WTC11 (cell line): ENCODE measurements around the gene GPC2. TPM values are rescaled to one million over a fixed set of nuclear protein-coding genes. Genes with fewer than 3 reads are reported as not detected.

ENCODE experiments used
- ATAC-seq: fragments of 200-7000 bp; cut with Tn5 transposase; 2 replicates; pipeline ENCODE4 v1.10.0; 2021; ENCODE audit warnings: mild to moderate bottlenecking, moderate library complexity
- CTCF ChIA-PET: fragments of 300-600 bp; sonication (Branson Sonifier 250); formaldehyde crosslinking; loops from one replicate; lab custom pipeline; 2021; ENCODE audit warnings: antibody characterized with exemption; lab: Charles Lee
- POLR2A ChIA-PET: fragments of 350-600 bp; sonication (Branson Sonifier 250); formaldehyde crosslinking; loops from one replicate; lab custom pipeline; 2021; ENCODE audit warnings: antibody characterized with exemption; lab: Charles Lee
- DNase-seq: peaks from one replicate; pipeline ENCODE4 v3.0.0; 2021; ENCODE audit warnings: low spot score
- H3K27ac Mint-ChIP-seq: 2 replicates; pipeline ENCODE4 v1.8.0; 2021; ENCODE audit warnings: mixed read lengths
- H3K27me3 Mint-ChIP-seq: 2 replicates; pipeline ENCODE4 v1.8.0; 2021; ENCODE audit warnings: low read depth, mild to moderate bottlenecking, moderate library complexity, mixed read lengths
- H3K36me3 Mint-ChIP-seq: 2 replicates; pipeline ENCODE4 v1.8.0; 2021; ENCODE audit warnings: mixed read lengths
- H3K4me1 Mint-ChIP-seq: 2 replicates; pipeline ENCODE4 v1.8.0; 2022; ENCODE audit warnings: mixed read lengths
- H3K4me3 Mint-ChIP-seq: 2 replicates; pipeline ENCODE4 v1.8.0; 2021; ENCODE audit warnings: mild to moderate bottlenecking, moderate library complexity, mixed read lengths
- H3K9me3 Mint-ChIP-seq: 2 replicates; pipeline ENCODE4 v1.8.0; 2021; ENCODE audit warnings: mixed read lengths
- CREM ChIP-seq: sonication (generic); formaldehyde crosslinking; IDR thresholded peaks from 2 replicates; pipeline ENCODE4 v1.8.1; 2022; ENCODE audit warnings: mild to moderate bottlenecking, missing genetic modification reagents, moderate library complexity
- ELF4 ChIP-seq: sonication (generic); formaldehyde crosslinking; IDR thresholded peaks from 2 replicates; pipeline ENCODE4 v1.8.1; 2022; ENCODE audit warnings: low read depth, mild to moderate bottlenecking, moderate library complexity, missing genetic modification reagents
- GABPB1 ChIP-seq: sonication (generic); formaldehyde crosslinking; IDR thresholded peaks from 2 replicates; pipeline ENCODE4 v1.8.1; 2023; ENCODE audit warnings: mild to moderate bottlenecking, missing genetic modification reagents
- GTF2I ChIP-seq: fragments of 250-450 bp; sonication (Bioruptor Pico); conservative IDR thresholded peaks from 2 replicates; pipeline ENCODE4 v1.4.0; 2021; ENCODE audit warnings: mild to moderate bottlenecking
- HMGA2 ChIP-seq: fragments of 250-450 bp; sonication (Bioruptor Pico); IDR thresholded peaks from 2 replicates; pipeline ENCODE4 v1.4.0; 2021; ENCODE audit warnings: mild to moderate bottlenecking, moderate library complexity
- MXD4 ChIP-seq: fragments of 250-450 bp; sonication (Bioruptor Pico); IDR thresholded peaks from 2 replicates; pipeline ENCODE4 v1.8.0; 2021; ENCODE audit warnings: mild to moderate bottlenecking, moderate library complexity, borderline replicate concordance
- NFATC4 ChIP-seq: fragments of 250-450 bp; sonication (Bioruptor Pico); IDR thresholded peaks from 2 replicates; pipeline ENCODE4 v1.9.0; 2021; ENCODE audit warnings: mild to moderate bottlenecking
- NFYB ChIP-seq: sonication (generic); formaldehyde crosslinking; conservative IDR thresholded peaks from 2 replicates; pipeline ENCODE4 v1.8.0; 2022; ENCODE audit warnings: low read depth, missing genetic modification reagents
- NR3C1 ChIP-seq: sonication (generic); formaldehyde crosslinking; conservative IDR thresholded peaks from 2 replicates; pipeline ENCODE4 v1.8.1; 2023; ENCODE audit warnings: low read depth, mild to moderate bottlenecking, missing genetic modification reagents
- SP1 ChIP-seq: sonication (generic); formaldehyde crosslinking; conservative IDR thresholded peaks from 2 replicates; pipeline ENCODE4 v1.8.1; 2022; ENCODE audit warnings: missing genetic modification reagents
- TCF7 ChIP-seq: sonication (generic); formaldehyde crosslinking; IDR thresholded peaks from 2 replicates; pipeline ENCODE4 v1.8.0; 2022; ENCODE audit warnings: mild to moderate bottlenecking, low read depth, missing genetic modification reagents, moderate library complexity
- TEAD4 ChIP-seq: sonication (generic); formaldehyde crosslinking; IDR thresholded peaks from 2 replicates; pipeline ENCODE4 v1.8.0; 2022; ENCODE audit warnings: mild to moderate bottlenecking, missing genetic modification reagents
- ZNF263 ChIP-seq: sonication (generic); formaldehyde crosslinking; IDR thresholded peaks from 2 replicates; pipeline ENCODE4 v1.8.1; 2022; ENCODE audit warnings: low read depth, mild to moderate bottlenecking, moderate library complexity, missing genetic modification reagents
- ZNF317 ChIP-seq: sonication (generic); formaldehyde crosslinking; IDR thresholded peaks from 2 replicates; pipeline ENCODE4 v1.8.1; 2023; ENCODE audit warnings: low read depth, mild to moderate bottlenecking, moderate library complexity, missing genetic modification reagents, borderline replicate concordance
- ZNF416 ChIP-seq: fragments of 250-450 bp; sonication (Bioruptor Pico); IDR thresholded peaks from 2 replicates; pipeline ENCODE4 v1.9.0; 2021; ENCODE audit warnings: mild to moderate bottlenecking, inconsistent platforms
- ZNF423 ChIP-seq: fragments of 250-450 bp; sonication (Bioruptor Pico); IDR thresholded peaks from 2 replicates; pipeline ENCODE4 v2.1.2; 2022; ENCODE audit warnings: mild to moderate bottlenecking, moderate library complexity
- total RNA-seq: library from RNA; stranded (reverse); gene quantifications from 3 replicates; pipeline ENCODE4 v1.2.3, GENCODE V29; 2021
- TF ChIP-seq, protein P1 (sequence below): fragments of 250-450 bp; sonication (Bioruptor Pico); IDR thresholded peaks from 2 replicates; pipeline ENCODE4 v1.9.0; 2021; ENCODE audit warnings: mild to moderate bottlenecking
- TF ChIP-seq, protein P2 (sequence below): sonication (generic); formaldehyde crosslinking; IDR thresholded peaks from 2 replicates; pipeline ENCODE4 v1.8.1; 2022; ENCODE audit warnings: low read depth, missing genetic modification reagents, borderline replicate concordance
- TF ChIP-seq, protein P3 (sequence below): sonication (generic); formaldehyde crosslinking; IDR thresholded peaks from 2 replicates; pipeline ENCODE4 v1.8.1; 2022; ENCODE audit warnings: mild to moderate bottlenecking, missing genetic modification reagents, moderate library complexity, borderline replicate concordance
- TF ChIP-seq, protein P4 (sequence below): fragments of 250-450 bp; sonication (Bioruptor Pico); IDR thresholded peaks from 2 replicates; pipeline ENCODE4 v1.9.0; 2021; ENCODE audit warnings: mild to moderate bottlenecking, borderline replicate concordance

The GPC2 gene
- total RNA-seq, 1 experiment from 2014 or later = 52.1 TPM

DNA sequence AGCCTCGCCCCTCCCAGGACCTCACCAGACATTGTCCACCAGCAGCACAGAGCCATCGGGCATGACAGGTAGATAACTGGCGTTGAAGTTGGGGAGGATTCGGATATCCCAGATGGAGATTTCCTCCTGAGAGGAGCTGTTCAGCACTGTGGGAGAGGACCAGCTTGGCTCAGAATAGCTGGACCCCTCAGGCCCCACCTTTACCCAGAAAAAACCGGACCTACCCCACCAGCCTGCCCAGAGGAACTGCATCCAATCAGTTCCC, 20.2 kb downstream of the GPC2 start:
- H3K27ac Mint-ChIP-seq = no peak overlapping the region; the same call in 1 of the 2 replicates
- no peaks in the 10 kb centered on the region for H3K9me3 Mint-ChIP-seq
- CTCF ChIA-PET = interaction anchor here (1.4 to 1.8 kb wide), 4 partner anchors 8 to 26 kb away, joined by 3 to 6 read pairs (median 6); partner anchors contain the start of genes GAL3ST4 and LAMTOR4
- POLR2A ChIA-PET = interaction anchor here (0.5 to 0.6 kb wide), 2 partner anchors 8 to 765 kb away, joined by 3 read pairs; partner anchors contain the start of gene LAMTOR4
- peaks cover 35% of the 10 kb centered on the region for H3K4me1 Mint-ChIP-seq
- TF ChIP-seq GTF2I (no peak), ZNF423 (CRISPR knock-in tag) (no peak), NR3C1 (CRISPR knock-in tag) (no peak), ZNF317 (no peak)
- peaks cover 24% of the 10 kb centered on the region for H3K36me3 Mint-ChIP-seq
- ATAC-seq = no peak
- no peak for DNase-seq
- H3K27me3 Mint-ChIP-seq = no peaks in the 10 kb centered on the region
- peak overlapping the region; percentile 75 for H3K4me3 Mint-ChIP-seq

DNA sequence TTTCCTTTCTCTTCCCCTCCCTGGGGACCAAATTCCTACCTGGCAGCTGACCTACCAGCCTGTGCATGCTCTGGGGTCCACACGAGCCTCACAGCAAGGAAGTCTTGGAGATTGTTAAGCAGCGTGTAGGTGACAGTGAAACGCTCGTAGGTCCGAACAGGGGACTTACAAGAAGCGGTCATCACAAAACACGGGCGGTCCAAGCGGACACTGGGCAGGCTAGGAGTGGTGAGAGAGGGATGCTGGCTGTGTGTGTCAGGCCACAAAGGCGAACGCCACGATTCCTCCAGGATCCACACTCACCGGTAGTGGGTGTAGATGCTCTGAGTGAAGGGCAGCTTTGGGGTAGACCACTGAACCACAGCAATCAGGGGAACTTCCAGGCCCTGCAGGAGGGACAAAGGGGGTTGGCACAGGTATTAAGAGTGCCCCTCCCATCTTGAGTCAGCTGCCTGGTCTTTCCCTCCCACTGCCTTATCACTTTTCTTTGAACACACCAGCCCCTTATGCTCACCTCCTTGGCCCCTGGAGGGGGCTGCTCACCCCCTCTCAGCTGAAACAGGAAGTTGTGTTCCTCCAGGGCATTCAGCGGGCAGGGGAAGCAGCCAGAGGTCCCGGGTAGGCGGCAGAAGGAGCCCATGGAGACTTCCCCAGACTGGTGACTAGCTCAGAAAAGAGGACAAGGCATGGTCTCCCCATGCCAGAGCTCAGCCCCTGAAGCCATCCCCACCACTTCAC, 20.7 kb downstream of the GPC2 start:
- TF ChIP-seq NFATC4 (no peak), MXD4 (CRISPR knock-in tag) (no peak), CREM (no peak), HMGA2 (CRISPR knock-in tag) (no peak), NFYB (CRISPR knock-in tag) (no peak), ZNF263 (CRISPR knock-in tag) (no peak), GABPB1 (no peak)
- TF ChIP-seq, protein P1, sequence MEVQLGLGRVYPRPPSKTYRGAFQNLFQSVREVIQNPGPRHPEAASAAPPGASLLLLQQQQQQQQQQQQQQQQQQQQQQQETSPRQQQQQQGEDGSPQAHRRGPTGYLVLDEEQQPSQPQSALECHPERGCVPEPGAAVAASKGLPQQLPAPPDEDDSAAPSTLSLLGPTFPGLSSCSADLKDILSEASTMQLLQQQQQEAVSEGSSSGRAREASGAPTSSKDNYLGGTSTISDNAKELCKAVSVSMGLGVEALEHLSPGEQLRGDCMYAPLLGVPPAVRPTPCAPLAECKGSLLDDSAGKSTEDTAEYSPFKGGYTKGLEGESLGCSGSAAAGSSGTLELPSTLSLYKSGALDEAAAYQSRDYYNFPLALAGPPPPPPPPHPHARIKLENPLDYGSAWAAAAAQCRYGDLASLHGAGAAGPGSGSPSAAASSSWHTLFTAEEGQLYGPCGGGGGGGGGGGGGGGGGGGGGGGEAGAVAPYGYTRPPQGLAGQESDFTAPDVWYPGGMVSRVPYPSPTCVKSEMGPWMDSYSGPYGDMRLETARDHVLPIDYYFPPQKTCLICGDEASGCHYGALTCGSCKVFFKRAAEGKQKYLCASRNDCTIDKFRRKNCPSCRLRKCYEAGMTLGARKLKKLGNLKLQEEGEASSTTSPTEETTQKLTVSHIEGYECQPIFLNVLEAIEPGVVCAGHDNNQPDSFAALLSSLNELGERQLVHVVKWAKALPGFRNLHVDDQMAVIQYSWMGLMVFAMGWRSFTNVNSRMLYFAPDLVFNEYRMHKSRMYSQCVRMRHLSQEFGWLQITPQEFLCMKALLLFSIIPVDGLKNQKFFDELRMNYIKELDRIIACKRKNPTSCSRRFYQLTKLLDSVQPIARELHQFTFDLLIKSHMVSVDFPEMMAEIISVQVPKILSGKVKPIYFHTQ (CRISPR knock-in tag) = no peak
- TF ChIP-seq, protein P2, sequence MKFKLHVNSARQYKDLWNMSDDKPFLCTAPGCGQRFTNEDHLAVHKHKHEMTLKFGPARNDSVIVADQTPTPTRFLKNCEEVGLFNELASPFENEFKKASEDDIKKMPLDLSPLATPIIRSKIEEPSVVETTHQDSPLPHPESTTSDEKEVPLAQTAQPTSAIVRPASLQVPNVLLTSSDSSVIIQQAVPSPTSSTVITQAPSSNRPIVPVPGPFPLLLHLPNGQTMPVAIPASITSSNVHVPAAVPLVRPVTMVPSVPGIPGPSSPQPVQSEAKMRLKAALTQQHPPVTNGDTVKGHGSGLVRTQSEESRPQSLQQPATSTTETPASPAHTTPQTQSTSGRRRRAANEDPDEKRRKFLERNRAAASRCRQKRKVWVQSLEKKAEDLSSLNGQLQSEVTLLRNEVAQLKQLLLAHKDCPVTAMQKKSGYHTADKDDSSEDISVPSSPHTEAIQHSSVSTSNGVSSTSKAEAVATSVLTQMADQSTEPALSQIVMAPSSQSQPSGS (CRISPR knock-in tag) = no peak
- Mint-ChIP-seq H3K27ac (no peak overlapping the region), H3K9me3 (no peaks in the 10 kb centered on the region), H3K4me3 (peak overlapping the region; percentile 75), H3K36me3 (peaks cover 24% of the 10 kb centered on the region), H3K27me3 (no peaks in the 10 kb centered on the region), H3K4me1 (peaks cover 35% of the 10 kb centered on the region)
- CTCF ChIA-PET = interaction anchor here (1.4 to 1.8 kb wide), 4 partner anchors 8 to 26 kb away, joined by 3 to 6 read pairs (median 6); partner anchors contain the start of genes GAL3ST4 and LAMTOR4
- POLR2A ChIA-PET = interaction anchor here (0.5 kb wide), 1 partner anchor 766 kb away, joined by 3 read pairs; no protein-coding TSS in a partner anchor
- no peak for ATAC-seq
- no peak for DNase-seq

DNA sequence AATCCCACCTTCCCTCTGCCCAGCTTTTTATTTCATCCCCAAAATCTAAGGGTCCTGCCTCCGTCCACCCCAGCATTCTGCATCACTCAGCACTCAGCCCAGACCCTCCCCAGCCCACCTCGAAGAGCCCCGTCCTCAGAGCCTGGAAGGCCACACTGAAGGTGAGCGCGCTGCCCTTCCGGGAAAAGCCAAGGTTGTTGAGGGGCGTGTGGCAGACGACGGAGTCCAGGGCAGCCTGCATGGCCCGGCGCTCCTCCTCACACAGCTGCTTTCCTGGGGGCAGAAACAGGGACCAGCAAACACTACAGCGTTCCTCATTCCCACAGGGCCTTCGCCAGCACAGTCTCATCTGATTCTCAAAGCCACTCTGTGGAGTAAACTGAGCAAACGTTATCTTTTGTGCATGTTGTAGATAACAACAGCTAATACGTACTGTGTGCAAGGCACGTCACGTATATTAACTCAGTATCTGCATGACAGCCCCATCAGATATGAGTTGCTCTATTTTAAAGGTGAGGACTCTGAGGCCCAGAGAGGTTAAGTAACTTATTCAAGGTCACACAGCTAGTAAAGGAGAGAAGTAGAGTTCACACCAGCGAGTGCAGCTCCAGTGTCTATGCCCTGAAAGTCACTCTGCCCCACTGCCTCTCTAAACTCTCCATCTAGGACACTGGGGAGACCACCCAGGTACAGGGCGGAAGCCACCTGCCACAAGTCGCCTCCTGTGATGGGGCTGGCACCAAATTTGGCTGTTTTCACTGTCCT, 21.4 kb downstream of the GPC2 start:
- Mint-ChIP-seq H3K27ac (no peak overlapping the region; the same call in 1 of the 2 replicates), H3K4me1 (peaks cover 35% of the 10 kb centered on the region), H3K9me3 (no peaks in the 10 kb centered on the region), H3K36me3 (peaks cover 24% of the 10 kb centered on the region), H3K27me3 (no peaks in the 10 kb centered on the region), H3K4me3 (no peak overlapping the region)
- CTCF ChIA-PET = interaction anchor here (1.4 kb wide), 1 partner anchor 23 kb away, joined by 3 read pairs; no protein-coding TSS in a partner anchor
- POLR2A ChIA-PET = interaction anchor here (0.7 to 1.0 kb wide), 2 partner anchors 12 to 23 kb away, joined by 3 read pairs; no protein-coding TSS in a partner anchor
- no peak for DNase-seq
- ATAC-seq = no peak
- TF ChIP-seq, protein P3, sequence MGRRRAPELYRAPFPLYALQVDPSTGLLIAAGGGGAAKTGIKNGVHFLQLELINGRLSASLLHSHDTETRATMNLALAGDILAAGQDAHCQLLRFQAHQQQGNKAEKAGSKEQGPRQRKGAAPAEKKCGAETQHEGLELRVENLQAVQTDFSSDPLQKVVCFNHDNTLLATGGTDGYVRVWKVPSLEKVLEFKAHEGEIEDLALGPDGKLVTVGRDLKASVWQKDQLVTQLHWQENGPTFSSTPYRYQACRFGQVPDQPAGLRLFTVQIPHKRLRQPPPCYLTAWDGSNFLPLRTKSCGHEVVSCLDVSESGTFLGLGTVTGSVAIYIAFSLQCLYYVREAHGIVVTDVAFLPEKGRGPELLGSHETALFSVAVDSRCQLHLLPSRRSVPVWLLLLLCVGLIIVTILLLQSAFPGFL (CRISPR knock-in tag) = no peak
- TF ChIP-seq TEAD4 (CRISPR knock-in tag) (no peak), SP1 (CRISPR knock-in tag) (no peak), ZNF317 (no peak), ELF4 (CRISPR knock-in tag) (no peak), TCF7 (CRISPR knock-in tag) (no peak), ZNF423 (CRISPR knock-in tag) (no peak), ZNF416 (CRISPR knock-in tag) (no peak)
- TF ChIP-seq, protein P4, sequence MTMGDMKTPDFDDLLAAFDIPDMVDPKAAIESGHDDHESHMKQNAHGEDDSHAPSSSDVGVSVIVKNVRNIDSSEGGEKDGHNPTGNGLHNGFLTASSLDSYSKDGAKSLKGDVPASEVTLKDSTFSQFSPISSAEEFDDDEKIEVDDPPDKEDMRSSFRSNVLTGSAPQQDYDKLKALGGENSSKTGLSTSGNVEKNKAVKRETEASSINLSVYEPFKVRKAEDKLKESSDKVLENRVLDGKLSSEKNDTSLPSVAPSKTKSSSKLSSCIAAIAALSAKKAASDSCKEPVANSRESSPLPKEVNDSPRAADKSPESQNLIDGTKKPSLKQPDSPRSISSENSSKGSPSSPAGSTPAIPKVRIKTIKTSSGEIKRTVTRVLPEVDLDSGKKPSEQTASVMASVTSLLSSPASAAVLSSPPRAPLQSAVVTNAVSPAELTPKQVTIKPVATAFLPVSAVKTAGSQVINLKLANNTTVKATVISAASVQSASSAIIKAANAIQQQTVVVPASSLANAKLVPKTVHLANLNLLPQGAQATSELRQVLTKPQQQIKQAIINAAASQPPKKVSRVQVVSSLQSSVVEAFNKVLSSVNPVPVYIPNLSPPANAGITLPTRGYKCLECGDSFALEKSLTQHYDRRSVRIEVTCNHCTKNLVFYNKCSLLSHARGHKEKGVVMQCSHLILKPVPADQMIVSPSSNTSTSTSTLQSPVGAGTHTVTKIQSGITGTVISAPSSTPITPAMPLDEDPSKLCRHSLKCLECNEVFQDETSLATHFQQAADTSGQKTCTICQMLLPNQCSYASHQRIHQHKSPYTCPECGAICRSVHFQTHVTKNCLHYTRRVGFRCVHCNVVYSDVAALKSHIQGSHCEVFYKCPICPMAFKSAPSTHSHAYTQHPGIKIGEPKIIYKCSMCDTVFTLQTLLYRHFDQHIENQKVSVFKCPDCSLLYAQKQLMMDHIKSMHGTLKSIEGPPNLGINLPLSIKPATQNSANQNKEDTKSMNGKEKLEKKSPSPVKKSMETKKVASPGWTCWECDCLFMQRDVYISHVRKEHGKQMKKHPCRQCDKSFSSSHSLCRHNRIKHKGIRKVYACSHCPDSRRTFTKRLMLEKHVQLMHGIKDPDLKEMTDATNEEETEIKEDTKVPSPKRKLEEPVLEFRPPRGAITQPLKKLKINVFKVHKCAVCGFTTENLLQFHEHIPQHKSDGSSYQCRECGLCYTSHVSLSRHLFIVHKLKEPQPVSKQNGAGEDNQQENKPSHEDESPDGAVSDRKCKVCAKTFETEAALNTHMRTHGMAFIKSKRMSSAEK (CRISPR knock-in tag) = no peak
